HG03175 (cell line): ENCODE measurements around the gene RALY.

ENCODE experiments used
- ATAC-seq: cut with Tn5 transposase; IDR thresholded peaks from one replicate; pipeline ENCODE4 v1.9.1; 2021; ENCODE audit warnings: mild to moderate bottlenecking, moderate library complexity; ENCODE audit not compliant: unreplicated experiment

The RALY gene

DNA sequence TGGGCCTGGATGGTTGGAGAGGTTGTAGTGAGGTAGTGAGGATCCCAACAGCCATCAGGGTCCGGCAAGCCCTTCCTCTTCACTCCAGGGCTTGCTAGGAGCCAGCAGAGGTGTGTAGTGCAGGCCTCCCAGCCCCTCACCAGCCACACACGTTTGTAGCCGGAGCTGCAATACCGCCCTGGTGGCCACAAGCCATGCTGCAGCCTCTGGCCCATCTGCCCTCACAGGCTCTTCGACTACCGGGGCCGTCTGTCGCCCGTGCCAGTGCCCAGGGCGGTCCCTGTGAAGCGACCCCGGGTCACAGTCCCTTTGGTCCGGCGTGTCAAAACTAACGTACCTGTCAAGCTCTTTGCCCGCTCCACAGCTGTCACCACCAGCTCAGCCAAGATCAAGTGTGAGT lies 81.9 kb downstream of the RALY start:
- ATAC-seq, result no peak

DNA sequence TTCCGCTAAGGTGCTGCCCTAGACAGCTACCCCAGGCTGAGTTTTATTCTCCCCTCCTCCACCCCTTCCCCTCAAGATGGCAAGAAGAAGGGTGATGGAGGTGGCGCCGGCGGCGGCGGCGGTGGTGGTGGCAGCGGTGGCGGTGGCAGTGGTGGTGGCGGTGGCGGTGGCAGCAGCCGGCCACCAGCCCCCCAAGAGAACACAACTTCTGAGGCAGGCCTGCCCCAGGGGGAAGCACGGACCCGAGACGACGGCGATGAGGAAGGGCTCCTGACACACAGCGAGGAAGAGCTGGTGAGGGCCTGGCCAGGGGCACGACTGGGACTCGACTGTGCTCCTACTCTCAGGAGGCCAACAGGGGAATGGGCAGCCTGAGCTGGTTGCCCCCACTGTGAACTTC lies 83.2 kb downstream of the RALY start:
- no peak for ATAC-seq

DNA sequence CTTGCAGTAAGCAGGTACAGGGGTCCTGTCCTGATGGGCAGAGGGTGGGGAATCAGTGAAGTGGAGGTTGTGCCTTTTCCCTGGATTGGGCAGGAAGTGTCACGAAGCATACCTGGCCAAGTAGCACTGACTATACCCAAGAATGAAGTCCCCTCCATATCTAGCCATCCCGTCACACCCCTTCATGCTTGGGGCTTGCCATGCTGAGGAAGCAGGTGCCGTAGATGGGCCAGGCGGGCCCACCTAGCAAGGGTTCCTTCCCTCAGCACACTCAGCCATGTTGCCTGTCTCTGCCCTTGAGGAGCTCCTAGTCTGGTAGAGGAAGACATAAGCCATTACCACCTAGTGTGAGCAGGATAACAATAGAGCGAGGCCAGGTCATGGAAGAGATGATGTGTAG lies 84.8 kb downstream of the RALY start:
- no peak for ATAC-seq

DNA sequence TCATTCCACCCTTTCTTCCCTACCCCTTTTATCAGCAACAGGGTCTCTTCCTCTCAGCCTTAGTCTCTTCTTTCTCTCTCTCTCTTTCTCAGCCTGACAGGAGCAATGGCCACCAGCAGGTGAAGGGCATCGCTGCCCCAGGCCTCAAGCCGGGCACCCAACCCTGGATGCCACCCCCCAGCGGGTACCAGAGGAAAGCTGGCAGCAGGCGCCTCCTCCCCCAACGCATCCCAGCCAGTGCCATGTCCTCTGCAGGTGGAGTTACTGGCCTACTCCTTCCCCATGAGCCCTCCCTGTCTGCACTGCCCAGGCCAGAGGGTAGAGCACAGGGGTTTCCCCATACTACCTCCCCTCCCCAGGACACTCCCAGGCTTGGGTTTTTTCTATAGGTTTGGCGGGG lies 86.1 kb downstream of the RALY start:
- no peak for ATAC-seq

DNA sequence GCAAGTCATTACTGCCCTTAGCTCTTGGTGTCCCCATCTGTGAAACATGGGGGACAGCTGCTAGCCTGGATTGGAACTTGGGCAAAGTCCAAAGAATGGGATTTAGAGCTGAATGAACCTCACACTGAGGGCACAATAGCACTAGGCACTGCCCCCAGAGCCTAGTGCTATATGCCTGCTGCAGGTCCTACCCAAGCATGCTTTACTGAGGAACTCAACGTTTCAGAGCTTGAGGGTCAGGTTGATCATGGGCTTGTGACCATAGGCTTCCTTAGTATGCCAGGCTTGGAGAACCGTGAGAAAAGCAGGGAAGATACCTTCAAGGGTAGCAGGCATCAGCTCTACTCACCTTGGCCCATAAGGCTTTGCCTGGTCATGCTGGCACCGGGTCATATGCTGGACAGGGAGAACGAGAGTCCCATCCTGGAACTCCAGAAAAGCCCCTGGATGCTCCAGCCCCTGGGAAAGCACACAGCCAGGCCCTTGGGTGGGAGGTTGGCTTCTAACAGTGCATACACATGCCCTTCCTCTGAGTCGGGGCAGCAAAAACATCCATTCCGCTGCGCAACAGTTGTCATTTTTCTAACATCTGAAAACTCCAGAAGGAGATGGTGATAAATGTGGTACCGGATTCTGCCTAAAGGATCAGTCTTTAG lies 88.6 kb downstream of the RALY start:
- ATAC-seq, result no peak

DNA sequence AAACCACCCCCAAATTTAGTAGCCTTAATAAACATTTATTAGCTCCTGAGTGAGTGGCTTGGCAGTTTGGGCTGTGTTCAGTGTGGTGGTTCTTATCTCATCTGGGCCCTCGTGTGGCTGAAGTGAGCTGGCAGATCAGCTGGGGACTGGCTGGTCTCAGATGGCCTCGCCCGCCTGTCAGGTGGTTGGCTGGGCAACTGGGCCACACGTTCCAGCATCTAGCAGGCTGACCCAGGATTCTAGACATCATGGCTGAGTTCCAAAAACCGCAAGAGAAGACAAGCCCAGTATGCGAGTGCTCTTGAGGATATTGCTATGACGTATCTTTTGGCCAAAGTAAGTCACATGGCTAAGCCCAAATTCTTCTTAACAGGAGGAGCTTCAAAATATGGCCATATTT lies 89.4 kb downstream of the RALY start:
- ATAC-seq, result no peak

DNA sequence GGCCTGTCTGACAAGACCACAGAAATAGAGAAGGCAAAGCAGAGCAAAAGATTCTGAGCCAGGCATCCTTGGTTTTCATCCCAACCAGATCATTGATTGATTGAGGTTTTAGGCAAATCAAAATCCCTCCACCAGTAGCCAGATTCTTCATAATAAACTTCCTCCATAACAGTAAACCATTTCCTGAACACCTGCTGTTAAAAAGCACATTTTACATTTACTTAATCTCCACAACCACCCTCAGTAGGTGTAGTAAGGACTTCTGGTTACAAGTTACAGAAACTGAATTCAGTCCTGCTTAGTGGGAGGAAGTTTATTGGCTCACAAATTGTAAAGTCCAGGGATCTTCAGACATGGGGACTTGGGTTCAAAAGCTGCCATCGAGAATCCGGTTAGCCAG lies 90.1 kb downstream of the RALY start:
- ATAC-seq, result no peak

DNA sequence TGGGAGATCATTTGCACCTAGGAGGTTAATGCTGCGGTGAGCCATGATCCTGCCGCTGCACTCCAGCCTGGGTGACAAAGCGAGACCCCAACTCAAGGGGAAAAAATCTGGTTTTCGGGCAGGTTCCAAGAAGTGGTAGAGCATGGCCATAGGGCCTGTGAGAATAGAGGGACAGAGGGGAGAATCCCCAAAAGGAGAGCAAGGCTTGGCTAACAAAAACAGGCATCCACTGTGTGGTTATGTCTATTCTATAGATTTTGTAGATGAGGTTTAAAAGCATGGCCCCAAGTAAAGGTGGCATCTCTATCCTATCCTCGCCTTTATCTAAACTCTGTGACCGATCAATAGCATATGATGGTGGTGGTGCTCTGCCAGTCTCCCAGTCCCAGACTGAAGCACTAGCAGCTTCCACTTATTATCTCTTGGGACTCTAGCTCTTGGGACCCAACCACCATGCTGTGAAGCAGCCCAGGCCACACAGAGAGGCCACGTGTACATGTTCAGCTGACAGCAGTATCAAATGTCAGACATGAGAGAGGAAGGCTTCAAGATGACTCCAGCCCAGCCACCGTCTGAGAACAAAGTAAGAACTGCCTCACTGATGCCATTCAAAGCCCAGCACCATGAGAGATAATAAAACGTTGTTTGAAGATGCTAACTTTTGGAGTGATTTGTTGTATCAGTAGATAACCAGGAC lies 90.7 kb downstream of the RALY start:
- ATAC-seq, result no peak

DNA sequence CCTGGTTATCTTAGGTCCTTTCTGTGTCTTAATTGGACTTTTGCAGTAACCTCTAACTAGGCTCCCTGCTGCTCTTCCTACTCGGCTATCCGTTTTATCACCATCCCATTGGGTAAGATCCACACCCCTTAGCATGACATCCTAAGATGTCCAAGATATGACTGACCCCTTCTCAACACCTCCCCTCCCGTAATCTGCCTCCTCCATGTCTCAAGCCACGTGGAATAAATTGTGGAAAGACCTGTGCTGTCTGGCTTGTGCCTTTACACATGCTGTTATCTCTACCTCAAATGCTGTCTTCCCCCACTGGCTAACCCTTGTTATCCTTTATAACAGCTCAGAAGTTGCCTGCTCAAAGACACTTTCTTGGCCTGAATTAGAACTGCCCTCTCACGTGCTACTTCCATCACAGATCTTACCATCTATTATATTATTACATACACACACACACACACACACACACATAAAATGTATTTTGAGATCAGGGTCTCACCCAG lies 91.9 kb downstream of the RALY start:
- ATAC-seq, result no peak

DNA sequence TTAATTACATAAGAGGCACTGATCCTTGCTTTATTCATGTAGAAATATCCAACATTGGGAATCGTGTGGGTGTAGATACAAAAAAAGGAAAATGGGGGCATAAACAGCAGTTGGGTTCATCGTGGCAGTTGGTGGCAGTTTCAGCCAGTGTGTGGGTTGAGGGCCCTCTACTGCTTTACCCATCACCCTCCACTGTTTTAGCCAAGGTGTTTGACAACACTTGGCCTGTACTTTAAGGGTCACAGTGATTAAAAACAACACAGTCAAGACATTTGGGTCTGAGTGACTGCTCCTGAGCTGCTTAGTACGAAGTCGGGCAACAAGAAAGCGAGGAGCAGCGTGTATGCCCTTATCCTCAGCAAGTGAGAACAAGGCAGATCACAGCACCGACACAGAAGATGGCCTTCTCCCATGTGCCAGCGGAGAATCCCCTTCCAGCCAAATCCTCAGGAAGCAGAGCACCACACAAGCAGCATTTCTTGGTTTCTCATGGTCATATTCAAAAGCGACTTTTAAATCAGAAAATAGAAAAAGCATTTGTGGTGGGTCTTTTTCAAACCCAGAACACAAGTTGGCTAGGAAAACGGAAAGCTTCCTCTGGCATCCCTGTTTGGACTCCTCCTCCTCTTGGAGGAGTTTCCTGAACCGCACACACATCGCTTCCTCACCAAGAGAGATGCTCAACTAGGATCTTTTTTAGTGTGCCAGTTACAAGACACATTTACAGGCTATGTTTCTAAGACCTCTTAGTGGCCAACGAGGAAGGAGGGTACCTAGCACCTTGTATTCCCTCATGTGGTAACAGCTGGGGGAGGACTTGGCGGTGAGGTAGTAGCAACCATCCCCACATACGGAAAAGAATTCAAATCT lies 94.8 kb downstream of the RALY start:
- no peak for ATAC-seq

DNA sequence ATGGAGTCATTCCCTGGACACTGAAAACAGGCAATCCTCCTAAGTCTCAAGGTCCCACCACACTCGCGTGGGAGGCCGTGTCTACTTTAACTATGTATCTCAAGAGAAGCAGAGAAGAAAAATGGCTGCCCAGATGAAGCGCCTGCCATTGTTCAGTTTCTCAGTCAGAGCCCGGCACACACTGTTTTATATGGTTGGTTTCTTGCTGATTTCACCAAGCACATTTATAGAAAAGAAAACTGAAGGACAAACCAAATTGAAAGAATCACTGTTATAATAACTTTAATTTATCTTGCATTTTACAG lies 95.4 kb downstream of the RALY start:
- ATAC-seq, result no peak

DNA sequence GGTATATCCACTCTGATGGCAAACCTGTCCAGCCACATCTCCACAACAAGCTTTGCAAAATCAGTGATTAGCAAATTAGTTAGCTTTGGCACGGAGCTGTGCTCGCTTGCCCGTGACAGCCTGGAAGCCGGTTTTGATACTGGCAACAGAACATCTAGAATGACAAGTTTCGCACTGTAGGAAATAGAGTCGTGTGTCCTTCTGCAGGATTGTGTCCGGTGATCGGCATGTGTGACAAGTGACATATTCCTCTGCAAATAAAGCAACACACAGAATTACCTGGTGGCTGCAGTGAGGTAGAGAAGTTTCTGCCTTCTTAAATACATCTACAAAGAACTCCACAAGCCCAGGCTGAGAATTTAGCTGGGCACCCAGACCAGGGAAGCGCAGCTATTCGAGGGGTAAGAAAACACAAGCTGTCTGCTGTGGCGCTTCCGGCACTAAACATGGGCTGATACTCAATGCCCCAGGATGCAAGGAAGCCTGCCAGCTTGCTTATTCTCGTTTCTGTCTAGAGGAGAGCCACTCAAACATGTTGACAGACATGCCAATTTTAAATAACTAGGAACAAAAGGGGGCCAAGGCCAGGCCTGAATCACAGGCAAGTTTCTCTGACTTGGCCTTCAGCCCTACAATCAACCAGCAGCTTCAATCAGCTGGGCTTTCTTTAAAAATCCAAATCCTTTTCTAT lies 96.1 kb downstream of the RALY start:
- ATAC-seq, result no peak

DNA sequence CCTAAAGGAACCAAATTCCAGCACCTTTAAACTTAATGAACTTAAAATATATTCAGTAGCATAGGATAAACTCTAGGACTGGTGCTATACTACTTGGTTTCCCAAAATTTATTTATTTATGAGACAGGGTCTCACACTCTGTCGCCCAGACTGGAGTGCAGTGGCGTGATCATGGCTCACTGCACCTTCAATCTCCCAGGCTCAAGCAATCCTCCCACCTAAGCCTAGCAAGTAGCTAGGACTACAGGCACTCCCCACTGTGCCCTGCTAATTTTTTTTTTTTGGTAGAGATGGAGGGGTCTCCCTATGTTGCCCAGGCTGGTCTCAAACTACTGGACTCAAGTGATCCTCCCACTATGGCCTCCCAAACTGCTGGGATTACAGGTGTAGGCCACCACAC lies 96.9 kb downstream of the RALY start:
- no peak for ATAC-seq

DNA sequence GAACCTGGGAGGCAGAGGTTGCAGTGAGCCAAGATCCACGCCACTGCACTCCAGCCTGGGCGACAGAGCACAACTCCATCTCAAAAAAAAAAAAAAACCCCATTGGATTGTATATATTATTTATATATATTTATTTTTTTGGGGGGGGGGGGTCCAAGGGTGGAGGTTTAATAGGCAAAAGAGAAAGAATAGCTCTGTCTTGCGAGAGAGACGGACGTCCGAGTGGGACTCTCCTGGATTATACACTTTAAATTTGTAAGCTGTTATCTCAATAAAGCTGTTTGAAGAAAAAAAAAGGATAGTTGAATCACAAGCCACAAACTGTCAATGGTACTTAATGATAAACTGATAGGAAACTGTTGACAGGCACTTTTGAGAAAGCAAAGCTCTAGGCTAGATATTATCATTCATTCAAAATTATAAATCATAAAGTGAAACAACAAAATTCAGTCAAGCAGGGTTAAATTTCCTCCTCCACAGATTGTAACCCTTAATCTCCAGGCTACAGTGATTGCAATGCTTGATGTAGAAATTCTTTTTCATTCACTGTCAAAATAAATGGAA lies 98.0 kb downstream of the RALY start:
- ATAC-seq, result no peak

DNA sequence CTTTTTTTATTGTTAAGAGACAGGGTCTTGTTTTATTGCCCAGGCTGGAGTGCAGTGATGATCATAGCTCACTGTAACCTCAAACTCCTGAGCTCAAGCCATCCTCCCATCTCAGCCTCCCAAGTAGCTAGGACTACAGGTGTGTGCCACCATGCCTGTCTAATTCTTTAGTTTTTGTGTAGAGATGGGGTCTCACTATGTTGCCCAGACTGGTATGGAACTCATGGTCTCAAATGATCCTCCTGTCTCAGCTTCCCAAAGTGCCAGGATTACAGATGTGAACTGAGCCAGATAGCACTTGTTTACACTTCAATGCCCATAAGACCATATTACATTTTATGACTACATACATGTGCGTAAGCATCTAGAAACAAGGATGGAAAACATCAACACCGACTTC lies 100.2 kb downstream of the RALY start:
- no peak for ATAC-seq

DNA sequence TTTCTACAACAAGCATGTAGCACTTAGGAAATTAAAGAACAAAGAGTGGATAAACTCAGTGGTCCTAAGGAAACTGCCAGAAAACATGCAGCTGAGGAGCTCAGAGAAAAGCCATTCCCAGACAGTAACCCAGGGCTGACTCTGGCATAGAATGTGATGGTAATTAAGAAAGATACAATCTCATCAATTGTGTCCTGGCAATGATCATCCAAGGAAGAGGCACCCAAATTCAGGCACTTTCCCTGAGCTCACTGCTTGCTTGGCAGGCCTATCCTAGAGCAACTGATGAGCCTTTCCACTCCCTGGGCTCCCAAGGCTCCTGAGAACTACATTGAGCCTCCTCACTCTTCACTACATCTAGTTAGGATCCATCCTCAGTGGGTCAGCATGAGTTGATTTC lies 102.1 kb downstream of the RALY start:
- no peak for ATAC-seq

DNA sequence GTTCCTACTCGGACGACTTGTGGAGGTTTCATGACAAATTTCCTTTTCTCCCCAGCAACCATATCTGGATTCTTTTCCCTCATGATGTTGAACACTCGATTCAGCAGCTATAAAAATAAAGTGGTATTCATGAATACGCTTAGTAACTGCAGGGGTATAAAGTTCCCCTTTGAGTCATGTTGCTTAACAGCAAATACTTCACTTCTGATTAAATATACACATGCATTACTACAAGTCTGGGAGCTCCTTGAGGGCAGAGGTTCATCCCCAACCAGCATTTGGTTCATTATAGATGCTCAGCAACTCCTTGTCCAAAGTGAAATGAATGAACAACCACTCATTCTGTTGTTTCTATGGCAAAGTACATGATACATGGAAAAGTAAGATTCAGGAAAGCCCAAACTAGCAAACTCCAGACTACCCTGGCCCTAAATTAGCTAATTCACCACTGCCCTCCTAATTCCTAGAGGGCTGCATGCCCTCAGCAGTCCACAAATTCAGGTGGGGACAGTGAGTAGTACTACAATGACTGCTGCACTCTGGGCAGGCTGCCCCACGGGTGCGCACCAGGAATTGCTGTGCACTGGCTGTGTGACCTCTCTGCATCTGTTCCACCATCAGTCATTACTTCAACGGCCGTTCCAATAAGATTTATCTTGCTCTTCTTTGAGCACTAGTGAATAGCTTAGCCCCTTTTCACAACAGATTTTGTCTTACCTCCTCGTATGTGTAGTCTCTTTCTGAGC lies 103.2 kb downstream of the RALY start:
- ATAC-seq, result no peak

DNA sequence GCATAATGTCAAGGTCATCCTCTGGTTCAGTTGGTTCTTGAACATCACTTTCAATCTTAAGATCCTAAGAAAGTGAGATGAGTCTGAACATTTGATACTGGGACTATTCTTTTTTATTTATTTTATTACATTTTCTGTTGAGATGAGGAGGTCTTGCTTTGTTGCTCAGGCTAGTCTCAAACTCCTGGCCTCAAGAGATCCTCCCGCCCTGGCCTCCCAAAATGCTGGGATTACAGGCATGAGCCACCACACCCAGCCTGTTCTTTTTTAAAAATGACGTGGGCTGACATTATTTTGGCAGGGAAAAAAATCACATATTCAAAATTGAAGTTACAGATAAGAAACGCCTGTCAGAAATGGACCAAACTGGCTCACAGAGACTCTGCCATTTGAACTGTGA lies 104.9 kb downstream of the RALY start:
- ATAC-seq, result no peak

DNA sequence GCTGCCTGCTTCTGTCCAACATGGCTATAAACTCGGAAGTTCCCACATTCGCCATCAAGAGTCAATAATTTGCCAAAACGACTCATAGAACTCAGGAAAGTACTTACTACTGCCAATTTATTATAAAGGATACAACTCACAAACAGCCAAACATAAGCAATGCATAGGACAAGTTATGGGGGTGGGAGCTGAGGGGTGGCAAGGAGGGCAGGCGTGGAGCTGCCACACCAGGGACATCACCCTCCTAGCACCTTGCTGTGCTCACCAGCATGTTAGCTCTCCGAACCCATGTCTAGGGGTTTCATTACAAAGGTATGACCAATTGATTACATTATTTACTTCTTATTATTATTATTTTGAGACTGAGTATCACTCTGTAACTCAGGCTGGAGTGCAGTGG lies 106.0 kb downstream of the RALY start:
- no peak for ATAC-seq

DNA sequence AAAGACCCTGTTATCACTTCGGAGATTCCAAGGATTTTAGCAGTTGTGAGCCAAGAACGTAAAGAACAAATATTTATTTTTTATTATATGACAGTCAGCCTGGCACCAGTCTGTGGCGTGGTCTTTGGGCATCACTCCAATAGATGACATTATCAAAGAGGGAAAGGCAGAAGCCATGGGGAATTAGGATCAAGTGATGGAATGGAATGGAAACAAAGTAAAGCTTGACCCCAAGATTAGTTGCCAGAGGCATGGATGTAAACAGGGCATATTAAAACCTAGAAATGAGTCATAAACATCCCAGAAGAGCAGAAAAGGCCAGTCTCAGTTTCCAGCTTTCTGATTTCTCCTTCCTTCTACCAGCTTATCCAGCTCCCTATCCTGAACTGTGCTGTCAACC lies 106.9 kb downstream of the RALY start:
- ATAC-seq, result no peak
